Gastroesophageal sphincter (tissue), 3 donors: ENCODE results near the gene KHDC1.
"Not testable (repeated sequence)": the region's sequence is repeated elsewhere in the genome, so short reads cannot be mapped to it uniquely, and the experiment has no call there.

Experiments
- EP300 ChIP-seq: sonication (generic); formaldehyde crosslinking; IDR thresholded peaks from one replicate; pipeline ENCODE4 v1.6.1; 2017; ENCODE audit warnings: antibody characterized with exemption, mild to moderate bottlenecking
- POLR2A ChIP-seq, 2 donors: fragments of 450-650 bp; IDR thresholded peaks; one replicate each; pipeline ENCODE4 v1.6.1; 2017; ENCODE audit warnings: antibody characterized with exemption in 2 of 2, mild to moderate bottlenecking in 2 of 2, moderate library complexity in 1 of 2
- TF ChIP-seq, protein P1 (sequence below), 4 experiments: fragments of 200-600 bp in 2 of 4; fragments of 450-650 bp in 2 of 4; sonication (generic) in 1 of 4; IDR thresholded peaks; one replicate each; pipeline ENCODE4 v1.5.1; 2017 to 2019; ENCODE audit warnings: antibody characterized with exemption in 4 of 4, mild to moderate bottlenecking in 2 of 4, moderate library complexity in 2 of 4

DNA sequence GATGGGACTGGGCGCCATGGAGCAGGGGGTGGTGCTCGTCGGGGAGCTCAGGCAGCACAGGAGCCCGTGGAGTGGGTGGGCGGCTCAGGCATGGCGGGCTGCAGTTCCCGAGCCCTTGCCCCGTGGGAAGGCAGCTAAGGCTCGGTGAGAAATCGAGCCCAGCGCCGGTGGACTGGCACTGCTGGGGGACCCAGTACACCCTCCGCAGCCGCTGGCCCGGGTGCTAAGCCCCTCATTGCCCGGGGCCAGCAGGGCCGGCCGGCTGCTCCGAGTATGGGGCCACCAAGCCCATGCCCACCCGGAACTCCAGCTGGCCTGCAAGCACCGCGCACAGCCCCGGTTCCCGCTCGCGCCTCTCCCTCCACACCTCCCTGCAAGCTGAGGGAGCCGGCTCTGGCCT, 5.9 kb upstream of the KHDC1 start:
- TF ChIP-seq, protein P1, sequence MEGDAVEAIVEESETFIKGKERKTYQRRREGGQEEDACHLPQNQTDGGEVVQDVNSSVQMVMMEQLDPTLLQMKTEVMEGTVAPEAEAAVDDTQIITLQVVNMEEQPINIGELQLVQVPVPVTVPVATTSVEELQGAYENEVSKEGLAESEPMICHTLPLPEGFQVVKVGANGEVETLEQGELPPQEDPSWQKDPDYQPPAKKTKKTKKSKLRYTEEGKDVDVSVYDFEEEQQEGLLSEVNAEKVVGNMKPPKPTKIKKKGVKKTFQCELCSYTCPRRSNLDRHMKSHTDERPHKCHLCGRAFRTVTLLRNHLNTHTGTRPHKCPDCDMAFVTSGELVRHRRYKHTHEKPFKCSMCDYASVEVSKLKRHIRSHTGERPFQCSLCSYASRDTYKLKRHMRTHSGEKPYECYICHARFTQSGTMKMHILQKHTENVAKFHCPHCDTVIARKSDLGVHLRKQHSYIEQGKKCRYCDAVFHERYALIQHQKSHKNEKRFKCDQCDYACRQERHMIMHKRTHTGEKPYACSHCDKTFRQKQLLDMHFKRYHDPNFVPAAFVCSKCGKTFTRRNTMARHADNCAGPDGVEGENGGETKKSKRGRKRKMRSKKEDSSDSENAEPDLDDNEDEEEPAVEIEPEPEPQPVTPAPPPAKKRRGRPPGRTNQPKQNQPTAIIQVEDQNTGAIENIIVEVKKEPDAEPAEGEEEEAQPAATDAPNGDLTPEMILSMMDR (IDR thresholded peaks at IDR 0.05): not testable (repeated sequence)
- not testable (repeated sequence) for TF ChIP-seq POLR2A (IDR thresholded peaks at IDR 0.05); EP300
